ENCODE data around the gene CROCC. TPM values are rescaled to one million over a fixed set of nuclear protein-coding genes. Genes with fewer than 3 reads are reported as not detected.

The CROCC gene
- total and polyA plus RNA-seq, 9 of the 15 experiments (the other 6 are each of a cell fraction or from before 2014, with no cell fraction given) = 0.17 to 15.4 (median 7.6) TPM

DNA sequence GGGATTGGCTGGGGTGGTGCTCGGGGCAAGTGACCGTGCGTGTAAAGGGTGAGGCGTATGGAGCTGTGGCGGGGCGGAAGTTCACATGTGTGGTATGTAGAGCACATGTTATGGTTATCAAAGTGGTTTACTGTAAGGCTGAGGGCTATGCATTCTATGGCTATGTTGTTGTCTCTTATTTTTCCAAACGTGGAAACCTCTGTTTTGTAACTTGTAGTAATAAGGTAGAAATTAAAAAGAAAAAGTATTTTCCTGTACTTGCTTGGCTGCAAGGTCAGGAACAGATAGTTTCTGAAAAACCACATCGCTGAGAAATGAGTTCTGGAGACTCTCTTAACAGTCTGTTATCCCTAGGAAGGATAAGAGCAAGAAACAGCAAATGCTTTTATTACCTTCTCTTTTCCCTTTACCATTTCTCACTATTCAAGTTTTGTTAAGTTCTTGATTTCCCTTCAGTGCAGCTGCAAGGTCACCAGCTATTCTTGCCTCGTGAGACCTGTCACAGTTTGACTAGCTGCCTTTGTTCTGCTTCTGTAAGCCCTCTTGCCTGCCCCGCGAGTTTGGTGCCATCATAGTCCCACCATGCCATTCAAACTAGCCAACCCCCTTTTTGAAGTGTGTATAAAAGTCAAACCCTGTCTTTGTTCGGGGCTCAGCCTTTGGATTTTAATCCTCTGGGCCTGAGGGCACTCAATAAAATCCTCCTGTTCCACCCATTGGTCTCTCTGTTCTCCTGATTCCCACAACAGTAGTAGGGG lies 16.4 kb upstream of the CROCC start (continued):
- no peak for TF ChIP-seq NKRF (IDR thresholded peaks at IDR 0.05; ENCODE audit: borderline replicate concordance)
- TF ChIP-seq ZNF707 (CRISPR knock-in tag; conservative IDR thresholded peaks at IDR 0.05) = 0 out of 2 replicates have a peak, but pooled peaks have one; percentile 8
- 0 out of 2 replicates have a peak, but pooled peaks have one; percentile 66 for TF ChIP-seq ZZZ3 (IDR thresholded peaks at IDR 0.05)
- TF ChIP-seq ELF2 (CRISPR knock-in tag; IDR thresholded peaks at IDR 0.05) = peak; percentile 94
- peak; percentile 90 for TF ChIP-seq ETV5 (CRISPR knock-in tag; IDR thresholded peaks at IDR 0.05; ENCODE audit: low read depth)
- TF ChIP-seq TEAD1 (CRISPR knock-in tag; IDR thresholded peaks at IDR 0.05) = peak; percentile 75 to 99; a peak in 3 of 4 replicates
- TF ChIP-seq NBN (IDR thresholded peaks at IDR 0.05; ENCODE audit: low read depth) = peak; percentile 94
- no peak for TF ChIP-seq SLC30A9 (CRISPR knock-in tag; IDR thresholded peaks at IDR 0.05)
- peak; percentile 94; the same call in 1 of the 2 replicates for TF ChIP-seq HDAC6 (IDR thresholded peaks at IDR 0.05; ENCODE audit: low read depth, low read length)
- peak; percentile 100 for TF ChIP-seq CGGBP1 (CRISPR knock-in tag; IDR thresholded peaks at IDR 0.05)
- no peak for TF ChIP-seq KLF16 (IDR thresholded peaks at IDR 0.05)
- no peak for TF ChIP-seq MTA1 (IDR thresholded peaks at IDR 0.05; ENCODE audit: borderline replicate concordance)
